ENCODE data around the gene SLC35A5. TPM values are rescaled to one million over a fixed set of nuclear protein-coding genes. Genes with fewer than 3 reads are reported as not detected.

Gene SLC35A5
- total and polyA plus RNA-seq, 2 donors (not counting 1 experiment from before 2014, with no cell fraction given): 35.3 to 70.4 TPM

GRCh38 chr3:112623213-112623612, 61.4 kb downstream of the SLC35A5 start:
- Histone ChIP-seq H3K36me3 (ENCODE audit: control insufficient read depth, insufficient read depth, low read length) (peaks cover 3% of the 10 kb centered on the region), H3K4me3 (replicated peaks in 1 of 4; ENCODE audit: control extremely low read depth in 1 of 4, insufficient read depth in 1 of 4, low read depth in 3 of 4, low read length in 4 of 4) (no peak overlapping the region)

GRCh38 chr3:112623717-112624116, 61.9 kb downstream of the SLC35A5 start:
- Histone ChIP-seq H4K20me1 (ENCODE audit: control insufficient read depth, extremely low read depth, insufficient read depth, low read length) (no peaks in the 10 kb centered on the region), H3K4me3 (replicated peaks in 1 of 4; ENCODE audit: control extremely low read depth in 1 of 4, insufficient read depth in 1 of 4, low read depth in 3 of 4, low read length in 4 of 4) (no peak overlapping the region), H3K27me3 (ENCODE audit: control insufficient read depth, insufficient read depth, low read length) (no peaks in the 10 kb centered on the region), H3K9me3 (ENCODE audit: control insufficient read depth, insufficient read depth, low read depth, low read length) (no peaks in the 10 kb centered on the region), H3K27ac (ENCODE audit: insufficient read depth, low read length) (no peak overlapping the region), H3K4me1 (ENCODE audit: control insufficient read depth, extremely low read depth, insufficient read depth, low read length) (peaks cover 2% of the 10 kb centered on the region), H3K4me2 (ENCODE audit: extremely low read depth, insufficient read depth, low read length) (no peak overlapping the region), H3K79me2 (ENCODE audit: control insufficient read depth, insufficient read depth, low read length) (peaks cover 14% of the 10 kb centered on the region), H3K9ac (ENCODE audit: insufficient read depth, low read length) (no peak overlapping the region), H3K36me3 (ENCODE audit: control insufficient read depth, insufficient read depth, low read length) (peaks cover 6% of the 10 kb centered on the region), H2AFZ (ENCODE audit: low read length) (no peak overlapping the region)
- TF ChIP-seq CTCF (conservative IDR thresholded peaks at IDR 0.05 in 1 of 2, IDR thresholded peaks at IDR 0.05 in 1 of 2; ENCODE audit: low read depth in 1 of 2, low read length in 2 of 2) (no peak), EZH2 (IDR thresholded peaks at IDR 0.05; ENCODE audit: low read length, missing control alignments) (no peak)
- no peak for DNase-seq (ENCODE audit: low read depth in 2 of 2)

More at GRCh38 chr3:112623213-112623612, 61.4 kb downstream of the SLC35A5 start:
- no peak overlapping the region for H3K9ac ChIP-seq (ENCODE audit: insufficient read depth, low read length)
- H3K9me3 ChIP-seq (ENCODE audit: control insufficient read depth, insufficient read depth, low read depth, low read length): no peaks in the 10 kb centered on the region
- DNase-seq (ENCODE audit: low read depth in 2 of 2): no peak
- no peaks in the 10 kb centered on the region for H3K27me3 ChIP-seq (ENCODE audit: control insufficient read depth, insufficient read depth, low read length)
- no peaks in the 10 kb centered on the region for H4K20me1 ChIP-seq (ENCODE audit: control insufficient read depth, extremely low read depth, insufficient read depth, low read length)
- no peak overlapping the region for H2AFZ ChIP-seq (ENCODE audit: low read length)
- H3K79me2 ChIP-seq (ENCODE audit: control insufficient read depth, insufficient read depth, low read length): peaks cover 10% of the 10 kb centered on the region
- peaks cover 2% of the 10 kb centered on the region for H3K4me1 ChIP-seq (ENCODE audit: control insufficient read depth, extremely low read depth, insufficient read depth, low read length)
- H3K4me2 ChIP-seq (ENCODE audit: extremely low read depth, insufficient read depth, low read length): no peak overlapping the region
- H3K27ac ChIP-seq (ENCODE audit: insufficient read depth, low read length): no peak overlapping the region
- TF ChIP-seq EZH2 (IDR thresholded peaks at IDR 0.05; ENCODE audit: low read length, missing control alignments): no peak
- TF ChIP-seq CTCF (conservative IDR thresholded peaks at IDR 0.05 in 1 of 2, IDR thresholded peaks at IDR 0.05 in 1 of 2; ENCODE audit: low read depth in 1 of 2, low read length in 2 of 2): no peak

GRCh38 chr3:112627419-112627818, 65.6 kb downstream of the SLC35A5 start:
- Histone ChIP-seq H3K4me3 (replicated peaks in 1 of 4; ENCODE audit: control extremely low read depth in 1 of 4, insufficient read depth in 1 of 4, low read depth in 3 of 4, low read length in 4 of 4) (no peak overlapping the region), H3K9ac (ENCODE audit: insufficient read depth, low read length) (no peak overlapping the region), H3K27ac (ENCODE audit: insufficient read depth, low read length) (no peak overlapping the region)

More at GRCh38 chr3:112627419-112627818, 65.6 kb downstream of the SLC35A5 start:
- no peak overlapping the region for H2AFZ ChIP-seq (ENCODE audit: low read length)
- H3K79me2 ChIP-seq (ENCODE audit: control insufficient read depth, insufficient read depth, low read length): peaks cover 26% of the 10 kb centered on the region
- no peak overlapping the region for H3K4me2 ChIP-seq (ENCODE audit: extremely low read depth, insufficient read depth, low read length)
- TF ChIP-seq EZH2 (IDR thresholded peaks at IDR 0.05; ENCODE audit: low read length, missing control alignments) (no peak), CTCF (conservative IDR thresholded peaks at IDR 0.05 in 1 of 2, IDR thresholded peaks at IDR 0.05 in 1 of 2; ENCODE audit: low read depth in 1 of 2, low read length in 2 of 2) (no peak)
- peaks cover 2% of the 10 kb centered on the region for H3K4me1 ChIP-seq (ENCODE audit: control insufficient read depth, extremely low read depth, insufficient read depth, low read length)
- no peaks in the 10 kb centered on the region for H3K9me3 ChIP-seq (ENCODE audit: control insufficient read depth, insufficient read depth, low read depth, low read length)
- no peak for DNase-seq (ENCODE audit: low read depth in 2 of 2)
- H3K27me3 ChIP-seq (ENCODE audit: control insufficient read depth, insufficient read depth, low read length): no peaks in the 10 kb centered on the region
- H4K20me1 ChIP-seq (ENCODE audit: control insufficient read depth, extremely low read depth, insufficient read depth, low read length): no peaks in the 10 kb centered on the region
- peaks cover 6% of the 10 kb centered on the region for H3K36me3 ChIP-seq (ENCODE audit: control insufficient read depth, insufficient read depth, low read length)

Measured in fibroblast of lung (primary cell).